ENCODE results near the gene PSORS1C2.

Gene PSORS1C2

GRCh38 chr6:31120151-31120915 is 18.5 kb downstream of the PSORS1C2 start, which contains the start of gene CDSN:
CDSN (minus strand) TSS chr6:31120446; CDS start chr6:31120419, 27 bp downstream.
- H3K27ac ChIP-seq (ENCODE audit: insufficient read depth in 1 of 2, low read depth in 1 of 2, low read length in 2 of 2, poor library complexity in 1 of 2, severe bottlenecking in 2 of 2): no peak within 1 kb of the TSS
- no peaks in the 10 kb centered on the region for H3K36me3 ChIP-seq (ENCODE audit: control insufficient read depth in 4 of 4, insufficient read depth in 4 of 4, low read length in 3 of 4)
- H3K27me3 ChIP-seq (replicated peaks in 2 of 5; ENCODE audit: control insufficient read depth in 4 of 5, insufficient read depth in 5 of 5, low read length in 4 of 5): peaks cover 0 to 2% (median 0%) of the 10 kb centered on the region in 5 experiments
- peaks cover 0 to 10% (median 5%) of the 10 kb centered on the region in 4 experiments for H3K4me1 ChIP-seq (ENCODE audit: control extremely low read depth in 1 of 4, control insufficient read depth in 4 of 4, insufficient read depth in 4 of 4, low read length in 3 of 4)
- ChIA-PET CTCF (interaction anchor here (1.4 kb wide), 1 partner anchor 10 kb away, joined by 3 read pairs; no protein-coding TSS in a partner anchor), POLR2A (no interaction called here)
- WGBS (ENCODE audit: insufficient coverage): 71% methylated on average over 21 of the region's 26 CpGs
- no peaks in the 10 kb centered on the region for H3K9me3 ChIP-seq (ENCODE audit: control extremely low read depth in 1 of 5, control insufficient read depth in 4 of 5, insufficient read depth in 2 of 5, low read depth in 1 of 5, low read length in 4 of 5)
- H3K4me3 ChIP-seq (ENCODE audit: control insufficient read depth in 1 of 7, extremely low read depth in 1 of 7, insufficient read depth in 4 of 7, low read depth in 2 of 7, low read length in 6 of 7): no peak within 1 kb of the TSS
- peak in 2 of 3 donors; percentile 44 to 66 for DNase-seq

GRCh38 chr6:31118178-31118577 is 20.7 kb downstream of the PSORS1C2 start:
- DNase-seq: no peak
- ChIA-PET POLR2A (no interaction called here), CTCF (interaction anchor here (1.1 to 1.3 kb wide), 4 partner anchors 9 to 62 kb away, joined by 3 read pairs; no protein-coding TSS in a partner anchor)
- H3K36me3 ChIP-seq (ENCODE audit: control insufficient read depth in 4 of 4, insufficient read depth in 4 of 4, low read length in 3 of 4): no peaks in the 10 kb centered on the region
- 94% methylated on average over 7 of the region's 7 CpGs for WGBS (ENCODE audit: insufficient coverage)
- peaks cover 0 to 2% (median 0%) of the 10 kb centered on the region in 5 experiments for H3K27me3 ChIP-seq (replicated peaks in 2 of 5; ENCODE audit: control insufficient read depth in 4 of 5, insufficient read depth in 5 of 5, low read length in 4 of 5)
- H3K27ac ChIP-seq (ENCODE audit: insufficient read depth in 1 of 2, low read depth in 1 of 2, low read length in 2 of 2, poor library complexity in 1 of 2, severe bottlenecking in 2 of 2): no peak overlapping the region
- no peak overlapping the region for H3K4me3 ChIP-seq (ENCODE audit: control insufficient read depth in 1 of 7, extremely low read depth in 1 of 7, insufficient read depth in 4 of 7, low read depth in 2 of 7, low read length in 6 of 7)
- no peaks in the 10 kb centered on the region for H3K9me3 ChIP-seq (ENCODE audit: control extremely low read depth in 1 of 5, control insufficient read depth in 4 of 5, insufficient read depth in 2 of 5, low read depth in 1 of 5, low read length in 4 of 5)
- H3K4me1 ChIP-seq (ENCODE audit: control extremely low read depth in 1 of 4, control insufficient read depth in 4 of 4, insufficient read depth in 4 of 4, low read length in 3 of 4): peaks cover 0 to 10% (median 7%) of the 10 kb centered on the region in 4 experiments

- Histone ChIP-seq H3K4me3 (ENCODE audit: control insufficient read depth in 1 of 7, extremely low read depth in 1 of 7, insufficient read depth in 4 of 7, low read depth in 2 of 7, low read length in 6 of 7) (no peak overlapping the region), H3K27me3 (replicated peaks in 2 of 5; ENCODE audit: control insufficient read depth in 4 of 5, insufficient read depth in 5 of 5, low read length in 4 of 5) (peaks cover 0 to 2% (median 0%) of the 10 kb centered on the region in 5 experiments), H3K4me1 (ENCODE audit: control extremely low read depth in 1 of 4, control insufficient read depth in 4 of 4, insufficient read depth in 4 of 4, low read length in 3 of 4) (peaks cover 0 to 10% (median 7%) of the 10 kb centered on the region in 4 experiments), H3K36me3 (ENCODE audit: control insufficient read depth in 4 of 4, insufficient read depth in 4 of 4, low read length in 3 of 4) (no peaks in the 10 kb centered on the region), H3K27ac (ENCODE audit: insufficient read depth in 1 of 2, low read depth in 1 of 2, low read length in 2 of 2, poor library complexity in 1 of 2, severe bottlenecking in 2 of 2) (no peak overlapping the region), H3K9me3 (ENCODE audit: control extremely low read depth in 1 of 5, control insufficient read depth in 4 of 5, insufficient read depth in 2 of 5, low read depth in 1 of 5, low read length in 4 of 5) (no peaks in the 10 kb centered on the region)
- DNase-seq: no peak
- ChIA-PET POLR2A (no interaction called here), CTCF (interaction anchor here (0.9 to 8.0 kb wide), 13 partner anchors 9 to 298 kb away, joined by 3 to 66 read pairs (median 5); no protein-coding TSS in a partner anchor)
- WGBS (ENCODE audit: insufficient coverage): 92% methylated on average over 19 of the region's 19 CpGs
These were observed 22.0 kb downstream of the PSORS1C2 start for GRCh38 chr6:31116661-31117385.

- POLR2A ChIA-PET: interaction anchor here (0.6 kb wide), 1 partner anchor 442 kb away, joined by 3 read pairs; no protein-coding TSS in a partner anchor
- Histone ChIP-seq H3K36me3 (ENCODE audit: control insufficient read depth in 4 of 4, insufficient read depth in 4 of 4, low read length in 3 of 4) (no peaks in the 10 kb centered on the region), H3K27ac (ENCODE audit: insufficient read depth in 1 of 2, low read depth in 1 of 2, low read length in 2 of 2, poor library complexity in 1 of 2, severe bottlenecking in 2 of 2) (no peak overlapping the region), H3K4me1 (ENCODE audit: control extremely low read depth in 1 of 4, control insufficient read depth in 4 of 4, insufficient read depth in 4 of 4, low read length in 3 of 4) (peaks cover 0 to 10% (median 7%) of the 10 kb centered on the region in 4 experiments), H3K27me3 (replicated peaks in 2 of 5; ENCODE audit: control insufficient read depth in 4 of 5, insufficient read depth in 5 of 5, low read length in 4 of 5) (peaks cover 0 to 2% (median 0%) of the 10 kb centered on the region in 5 experiments), H3K9me3 (ENCODE audit: control extremely low read depth in 1 of 5, control insufficient read depth in 4 of 5, insufficient read depth in 2 of 5, low read depth in 1 of 5, low read length in 4 of 5) (no peaks in the 10 kb centered on the region), H3K4me3 (ENCODE audit: control insufficient read depth in 1 of 7, extremely low read depth in 1 of 7, insufficient read depth in 4 of 7, low read depth in 2 of 7, low read length in 6 of 7) (no peak overlapping the region)
- DNase-seq: no peak
- CTCF ChIA-PET: interaction anchor here (1.0 to 8.0 kb wide), 17 partner anchors 10 to 303 kb away, joined by 3 to 66 read pairs (median 5); no protein-coding TSS in a partner anchor
- 96% methylated on average over 11 of the region's 12 CpGs for WGBS (ENCODE audit: insufficient coverage)
These were observed 22.8 kb downstream of the PSORS1C2 start for GRCh38 chr6:31115941-31116560.

- H3K9me3 ChIP-seq (ENCODE audit: control extremely low read depth in 1 of 5, control insufficient read depth in 4 of 5, insufficient read depth in 2 of 5, low read depth in 1 of 5, low read length in 4 of 5): no peaks in the 10 kb centered on the region
- H3K4me1 ChIP-seq (ENCODE audit: control extremely low read depth in 1 of 4, control insufficient read depth in 4 of 4, insufficient read depth in 4 of 4, low read length in 3 of 4): peaks cover 0 to 10% (median 7%) of the 10 kb centered on the region in 4 experiments
- POLR2A ChIA-PET: interaction anchor here (0.6 kb wide), 1 partner anchor 441 kb away, joined by 3 read pairs; no protein-coding TSS in a partner anchor
- CTCF ChIA-PET: interaction anchor here (0.7 to 8.0 kb wide), 18 partner anchors 11 to 302 kb away, joined by 3 to 66 read pairs (median 5); no protein-coding TSS in a partner anchor
- H3K36me3 ChIP-seq (ENCODE audit: control insufficient read depth in 4 of 4, insufficient read depth in 4 of 4, low read length in 3 of 4): no peaks in the 10 kb centered on the region
- H3K27ac ChIP-seq (ENCODE audit: insufficient read depth in 1 of 2, low read depth in 1 of 2, low read length in 2 of 2, poor library complexity in 1 of 2, severe bottlenecking in 2 of 2): no peak overlapping the region
- WGBS (ENCODE audit: insufficient coverage): 49% methylated on average over 5 of the region's 9 CpGs
- peak; percentile 53 to 78 (median 78) for DNase-seq
- H3K27me3 ChIP-seq (replicated peaks in 2 of 5; ENCODE audit: control insufficient read depth in 4 of 5, insufficient read depth in 5 of 5, low read length in 4 of 5): peaks cover 0 to 2% (median 0%) of the 10 kb centered on the region in 5 experiments
- H3K4me3 ChIP-seq (ENCODE audit: control insufficient read depth in 1 of 7, extremely low read depth in 1 of 7, insufficient read depth in 4 of 7, low read depth in 2 of 7, low read length in 6 of 7): no peak overlapping the region
These were observed 23.7 kb downstream of the PSORS1C2 start for GRCh38 chr6:31114970-31115849.

- H3K27ac ChIP-seq (ENCODE audit: insufficient read depth in 1 of 2, low read depth in 1 of 2, low read length in 2 of 2, poor library complexity in 1 of 2, severe bottlenecking in 2 of 2): no peak within 1 kb of the TSS
- H3K27me3 ChIP-seq (replicated peaks in 2 of 5; ENCODE audit: control insufficient read depth in 4 of 5, insufficient read depth in 5 of 5, low read length in 4 of 5): peaks cover 0 to 2% (median 0%) of the 10 kb centered on the region in 5 experiments
- H3K36me3 ChIP-seq (ENCODE audit: control insufficient read depth in 4 of 4, insufficient read depth in 4 of 4, low read length in 3 of 4): no peaks in the 10 kb centered on the region
- CTCF ChIA-PET: interaction anchor here (0.7 to 8.0 kb wide), 14 partner anchors 11 to 292 kb away, joined by 3 to 66 read pairs (median 4); no protein-coding TSS in a partner anchor
- H3K9me3 ChIP-seq (ENCODE audit: control extremely low read depth in 1 of 5, control insufficient read depth in 4 of 5, insufficient read depth in 2 of 5, low read depth in 1 of 5, low read length in 4 of 5): no peaks in the 10 kb centered on the region
- no peak for DNase-seq
- no peak within 1 kb of the TSS for H3K4me3 ChIP-seq (ENCODE audit: control insufficient read depth in 1 of 7, extremely low read depth in 1 of 7, insufficient read depth in 4 of 7, low read depth in 2 of 7, low read length in 6 of 7)
- POLR2A ChIA-PET: no interaction called here
- WGBS (ENCODE audit: insufficient coverage): 20% methylated on average over 2 of the region's 3 CpGs
- peaks cover 0 to 10% (median 7%) of the 10 kb centered on the region in 4 experiments for H3K4me1 ChIP-seq (ENCODE audit: control extremely low read depth in 1 of 4, control insufficient read depth in 4 of 4, insufficient read depth in 4 of 4, low read length in 3 of 4)
These were observed 24.4 kb downstream of the PSORS1C2 start, which contains the start of gene PSORS1C1 for GRCh38 chr6:31114541-31114878. PSORS1C1 (plus strand) TSS chr6:31114800; CDS start chr6:31129633, 14,833 bp downstream.
